GM18867 (cell line): Measurements from ENCODE around the gene NCKAP5.
A peak's percentile ranks its signal among the peaks of the same experiment; 100 is the strongest.
"Not testable (repeated sequence)": the region's sequence is repeated elsewhere in the genome, so short reads cannot be mapped to it uniquely, and the experiment has no call there.

Experiments
- ATAC-seq: cut with Tn5 transposase; IDR thresholded peaks from one replicate; pipeline ENCODE4 v1.9.1; 2021; ENCODE audit warnings: mild to moderate bottlenecking, moderate library complexity; ENCODE audit not compliant: unreplicated experiment

NCKAP5 gene

GRCh38 chr2:132701810-132702209 is 866.5 kb downstream of the NCKAP5 start:
- ATAC-seq: no peak

GRCh38 chr2:132699802-132700201 is 868.5 kb downstream of the NCKAP5 start:
- not testable (repeated sequence) for ATAC-seq

- ATAC-seq: peak; percentile 87
These were observed 869.9 kb downstream of the NCKAP5 start for GRCh38 chr2:132698347-132698746.

GRCh38 chr2:132697556-132698205 is 870.6 kb downstream of the NCKAP5 start:
- no peak for ATAC-seq

- ATAC-seq: no peak
These were observed 875.4 kb downstream of the NCKAP5 start for GRCh38 chr2:132692816-132693215.

- no peak for ATAC-seq
These were observed 876.7 kb downstream of the NCKAP5 start for GRCh38 chr2:132691556-132691955.

GRCh38 chr2:132690664-132691303 is 877.5 kb downstream of the NCKAP5 start:
- ATAC-seq: no peak

GRCh38 chr2:132681766-132682165 is 886.5 kb downstream of the NCKAP5 start:
- no peak for ATAC-seq

- ATAC-seq: no peak
These were observed 887.7 kb downstream of the NCKAP5 start for GRCh38 chr2:132680544-132680943.

- ATAC-seq: no peak
These were observed 889.8 kb downstream of the NCKAP5 start for GRCh38 chr2:132678483-132678882.

GRCh38 chr2:132677661-132678060 is 890.6 kb downstream of the NCKAP5 start:
- no peak for ATAC-seq

- ATAC-seq: no peak
These were observed 891.3 kb downstream of the NCKAP5 start for GRCh38 chr2:132676999-132677398.

- ATAC-seq: no peak
These were observed 897.0 kb downstream of the NCKAP5 start for GRCh38 chr2:132671151-132671835.

- ATAC-seq: no peak
These were observed 897.6 kb downstream of the NCKAP5 start for GRCh38 chr2:132670496-132671150.

- ATAC-seq: no peak
These were observed 898.3 kb downstream of the NCKAP5 start, which contains the start of gene LYPD1 for GRCh38 chr2:132669908-132670495. Gene LYPD1 (minus strand): TSS chr2:132670205. CDS start chr2:132669932, 273 bp downstream.

GRCh38 chr2:132668987-132669907 is 899.0 kb downstream of the NCKAP5 start:
- ATAC-seq: no peak

- no peak for ATAC-seq
These were observed 900.0 kb downstream of the NCKAP5 start for GRCh38 chr2:132668189-132668823.

GRCh38 chr2:132667706-132668105 is 900.6 kb downstream of the NCKAP5 start:
- no peak for ATAC-seq

- ATAC-seq: no peak
These were observed 902.7 kb downstream of the NCKAP5 start for GRCh38 chr2:132665401-132666140.
